A673 (cell line): ENCODE data around the gene RPTOR.

Experiments
- EZH2 ChIP-seq: fragments of 200-600 bp; sonication (generic); IDR thresholded peaks from 2 replicates; pipeline ENCODE4 v1.6.1; 2017; ENCODE audit warnings: borderline replicate concordance, low read depth, mild to moderate bottlenecking, mixed read lengths, antibody characterized with exemption, low read length; ENCODE audit not compliant: poor library complexity, severe bottlenecking
- TF ChIP-seq, protein P1 (sequence below): fragments of 300-800, 200-600 bp; sonication (generic); conservative IDR thresholded peaks from 2 replicates; pipeline ENCODE4 v1.5.1; 2017; ENCODE audit warnings: low read depth, mild to moderate bottlenecking, antibody characterized with exemption, low read length, moderate library complexity, mixed read lengths

DNA sequence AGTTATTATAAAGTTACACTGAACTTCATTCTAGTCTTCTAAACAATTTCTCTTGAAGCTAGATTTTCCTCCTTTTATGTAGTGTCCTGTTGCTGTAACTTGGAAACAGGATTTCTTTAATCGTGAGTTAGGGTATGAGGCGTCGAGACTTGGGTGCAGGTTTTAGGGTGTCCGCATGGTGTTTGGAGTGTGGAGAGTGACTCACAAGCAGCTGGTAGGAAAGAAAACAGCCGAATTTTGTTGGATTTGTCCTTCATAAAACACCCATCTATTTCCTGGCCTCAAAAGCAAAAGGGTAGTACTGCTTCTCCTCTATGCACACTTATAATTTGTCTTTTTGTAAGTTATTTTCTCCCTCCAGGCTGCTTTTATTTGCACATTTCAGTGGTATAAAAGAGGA, 1.6 kb downstream of the RPTOR start:
- no peak for TF ChIP-seq EZH2
- TF ChIP-seq, protein P1, sequence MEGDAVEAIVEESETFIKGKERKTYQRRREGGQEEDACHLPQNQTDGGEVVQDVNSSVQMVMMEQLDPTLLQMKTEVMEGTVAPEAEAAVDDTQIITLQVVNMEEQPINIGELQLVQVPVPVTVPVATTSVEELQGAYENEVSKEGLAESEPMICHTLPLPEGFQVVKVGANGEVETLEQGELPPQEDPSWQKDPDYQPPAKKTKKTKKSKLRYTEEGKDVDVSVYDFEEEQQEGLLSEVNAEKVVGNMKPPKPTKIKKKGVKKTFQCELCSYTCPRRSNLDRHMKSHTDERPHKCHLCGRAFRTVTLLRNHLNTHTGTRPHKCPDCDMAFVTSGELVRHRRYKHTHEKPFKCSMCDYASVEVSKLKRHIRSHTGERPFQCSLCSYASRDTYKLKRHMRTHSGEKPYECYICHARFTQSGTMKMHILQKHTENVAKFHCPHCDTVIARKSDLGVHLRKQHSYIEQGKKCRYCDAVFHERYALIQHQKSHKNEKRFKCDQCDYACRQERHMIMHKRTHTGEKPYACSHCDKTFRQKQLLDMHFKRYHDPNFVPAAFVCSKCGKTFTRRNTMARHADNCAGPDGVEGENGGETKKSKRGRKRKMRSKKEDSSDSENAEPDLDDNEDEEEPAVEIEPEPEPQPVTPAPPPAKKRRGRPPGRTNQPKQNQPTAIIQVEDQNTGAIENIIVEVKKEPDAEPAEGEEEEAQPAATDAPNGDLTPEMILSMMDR, result no peak
